ENCODE measurements around the gene PCMTD2. TPM values are rescaled to one million over a fixed set of nuclear protein-coding genes. Genes with fewer than 3 reads are reported as not detected.
"Not testable (repeated sequence)": the region's sequence is repeated elsewhere in the genome, so short reads cannot be mapped to it uniquely, and the experiment has no call there.

Gene PCMTD2
- polyA plus RNA-seq, 12 donors: 52.1 to 123 (median 80.1) TPM; not detected in 1

GRCh38 chr20:64222291-64222735 lies 33.2 kb upstream of the PCMTD2 start:
- no peak for DNase-seq

GRCh38 chr20:64222851-64223525 lies 32.6 kb upstream of the PCMTD2 start:
- DNase-seq: no peak

- peak; percentile 53 for DNase-seq
Measured at GRCh38 chr20:64223526-64224067, 32.0 kb upstream of the PCMTD2 start.

GRCh38 chr20:64224351-64225170 lies 31.0 kb upstream of the PCMTD2 start:
- DNase-seq: peak; percentile 86

- DNase-seq: no peak
Measured at GRCh38 chr20:64225171-64225595, 30.4 kb upstream of the PCMTD2 start.

- no peak for DNase-seq
Measured at GRCh38 chr20:64225828-64226598, 29.5 kb upstream of the PCMTD2 start.

- no peak for DNase-seq
Measured at GRCh38 chr20:64226686-64227580, 28.6 kb upstream of the PCMTD2 start.

GRCh38 chr20:64228086-64228653 lies 27.4 kb upstream of the PCMTD2 start:
- no peak for DNase-seq

- DNase-seq: no peak
Measured at GRCh38 chr20:64228751-64229506, 26.6 kb upstream of the PCMTD2 start.

- no peak for DNase-seq
Measured at GRCh38 chr20:64229507-64230061, 26.0 kb upstream of the PCMTD2 start.

GRCh38 chr20:64230461-64231145 lies 24.9 kb upstream of the PCMTD2 start:
- no peak for DNase-seq

- DNase-seq: no peak
Measured at GRCh38 chr20:64231621-64232550, 23.7 kb upstream of the PCMTD2 start.

- no peak for DNase-seq
Measured at GRCh38 chr20:64232794-64233193, 22.8 kb upstream of the PCMTD2 start.

GRCh38 chr20:64233725-64234124 lies 21.8 kb upstream of the PCMTD2 start:
- no peak for DNase-seq

GRCh38 chr20:64234291-64234791 lies 21.2 kb upstream of the PCMTD2 start:
- no peak for DNase-seq

GRCh38 chr20:64234921-64235565 lies 20.5 kb upstream of the PCMTD2 start:
- not testable (repeated sequence) for DNase-seq
